IPS-NIHi7 (cell line): Measurements from ENCODE around the gene PPP1R37.

Experiments used
- DNase-seq: peaks from one replicate; pipeline ENCODE4 v3.0.0; 2012; ENCODE audit warnings: mixed read lengths; ENCODE audit errors: extremely low spot score

Gene PPP1R37

DNA sequence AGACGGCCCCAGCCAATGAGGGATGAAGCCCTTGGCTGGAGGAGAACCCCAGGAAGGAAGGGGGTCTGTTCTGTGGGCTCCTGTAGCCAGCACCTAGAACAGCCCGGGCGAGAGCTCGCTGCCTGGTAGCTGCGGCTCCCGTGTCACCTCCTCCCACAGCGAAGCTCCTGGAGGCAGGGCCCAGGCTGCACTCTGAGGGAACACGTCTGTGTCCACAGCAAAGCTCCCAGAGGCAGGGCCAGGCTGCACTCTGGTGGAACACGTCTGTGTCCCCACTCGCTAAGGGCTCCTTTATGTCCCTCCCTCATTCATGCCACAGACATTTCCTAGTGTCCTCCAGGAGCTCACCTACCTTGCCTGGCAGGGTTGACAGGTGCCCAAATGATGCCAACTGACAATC is 76.6 kb downstream of the PPP1R37 start:
- DNase-seq, result no peak

DNA sequence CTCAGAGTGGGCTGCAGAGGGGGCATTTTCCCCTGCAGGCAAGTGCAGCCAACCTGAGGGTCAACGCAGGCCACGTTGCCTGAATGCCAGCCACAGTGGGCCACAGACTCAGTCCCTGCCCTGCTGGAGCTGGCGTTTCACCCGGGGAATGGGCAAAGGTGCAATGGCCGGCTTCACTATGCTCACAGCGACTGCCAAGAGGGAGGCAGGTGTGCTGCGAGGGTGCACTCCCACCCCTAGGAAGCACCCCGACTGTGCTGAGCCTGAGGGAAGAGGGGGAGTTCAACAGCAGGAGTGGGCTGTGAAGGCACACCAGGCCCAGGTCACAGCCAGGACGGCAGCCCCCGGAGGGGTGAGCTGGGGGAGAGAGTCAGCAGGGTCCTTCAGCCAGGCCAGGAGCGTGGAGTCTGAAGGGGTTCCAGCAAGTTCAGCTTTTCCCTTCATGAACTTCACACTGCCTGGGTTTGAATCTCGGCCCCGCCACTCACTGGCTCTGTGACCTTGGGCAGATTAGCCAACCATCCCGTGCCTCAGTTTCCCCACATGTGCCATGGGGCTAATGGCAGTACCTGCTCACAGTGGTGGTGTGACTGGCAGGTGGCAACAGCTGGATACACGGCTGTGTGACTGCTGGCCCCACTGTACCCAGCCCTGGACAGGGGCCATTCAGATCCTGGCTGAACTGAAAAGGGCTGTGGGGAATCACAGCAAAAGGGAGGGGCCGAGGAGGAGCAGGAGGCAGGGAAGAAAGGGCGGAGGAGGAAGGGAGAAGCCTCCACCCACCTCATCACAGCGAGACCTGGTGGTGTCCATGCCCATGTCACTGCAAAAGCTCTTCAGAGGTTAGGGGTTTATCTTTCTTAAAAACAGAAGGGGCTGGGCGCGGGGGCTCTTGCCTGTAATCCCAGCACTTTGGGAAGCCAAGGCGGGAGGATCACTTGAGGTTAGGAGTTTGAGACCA is 77.4 kb downstream of the PPP1R37 start:
- no peak for DNase-seq

DNA sequence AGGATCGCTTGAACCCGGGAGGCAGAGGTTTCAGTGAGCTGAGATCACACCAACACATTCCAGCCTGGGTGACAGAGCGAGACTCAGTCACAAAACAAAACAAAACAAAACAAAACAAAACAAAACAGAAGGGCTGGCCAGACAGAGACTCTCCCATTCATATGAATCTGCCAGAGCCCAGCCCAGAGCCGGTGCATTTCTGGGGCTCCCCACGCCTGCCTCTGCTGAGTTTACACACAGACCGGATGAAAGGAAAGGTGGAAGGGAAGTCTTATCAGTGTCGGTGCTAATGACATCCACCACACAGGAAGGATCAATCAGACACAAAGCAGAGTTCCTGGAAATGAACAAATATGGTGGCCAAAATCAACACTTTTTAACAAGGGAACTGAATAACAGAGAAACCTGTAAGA is 78.2 kb downstream of the PPP1R37 start:
- DNase-seq, result no peak

DNA sequence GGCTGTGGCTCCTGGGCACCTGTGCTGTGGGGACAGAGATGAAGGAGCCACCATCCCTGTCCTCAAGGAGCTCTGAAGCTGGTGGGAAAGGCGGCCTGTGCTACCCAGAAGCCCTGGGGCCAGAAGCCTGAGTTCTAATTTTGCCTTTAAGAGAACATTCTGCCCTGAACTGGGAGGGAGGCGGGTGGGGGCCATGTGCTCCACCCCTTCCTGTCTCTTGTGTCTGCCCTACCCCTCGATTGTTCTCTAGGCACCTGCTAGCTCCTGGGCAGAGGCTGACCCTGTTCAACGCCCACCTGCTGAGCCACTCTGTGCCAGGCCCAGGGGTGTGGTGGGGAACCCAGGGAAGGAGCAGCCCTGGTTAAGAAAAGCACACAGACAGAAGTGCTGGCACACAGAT is 79.2 kb downstream of the PPP1R37 start:
- DNase-seq, result no peak

DNA sequence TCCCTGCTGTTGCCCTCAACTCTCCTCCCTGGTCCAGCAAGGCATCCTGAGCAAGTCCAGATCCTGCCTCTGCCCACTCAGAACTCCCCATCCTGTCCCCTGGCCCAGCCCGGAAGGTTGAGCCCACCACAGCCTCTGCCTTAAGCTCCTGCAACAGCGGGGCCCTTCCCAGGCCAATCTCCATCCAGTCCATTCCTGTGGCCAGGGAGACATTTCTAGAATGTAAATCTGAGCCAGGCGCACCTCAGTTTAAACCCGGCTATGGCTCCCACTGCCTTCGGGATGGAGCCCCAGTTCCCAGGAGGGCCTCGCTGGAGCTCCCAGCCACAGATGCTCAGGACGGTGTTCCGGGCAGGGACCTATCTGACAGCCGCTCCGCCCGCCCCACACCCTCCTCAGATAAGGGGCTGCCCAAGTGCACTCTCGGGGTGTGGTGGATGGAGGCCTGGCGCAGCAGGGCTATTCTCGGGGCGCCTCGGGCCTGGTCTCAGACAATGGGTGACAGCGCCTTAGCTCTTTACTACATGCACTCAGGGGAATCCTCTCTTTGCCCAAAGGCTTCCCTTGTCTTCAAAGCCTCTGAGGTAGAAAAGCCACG is 79.7 kb downstream of the PPP1R37 start:
- DNase-seq, result no peak

DNA sequence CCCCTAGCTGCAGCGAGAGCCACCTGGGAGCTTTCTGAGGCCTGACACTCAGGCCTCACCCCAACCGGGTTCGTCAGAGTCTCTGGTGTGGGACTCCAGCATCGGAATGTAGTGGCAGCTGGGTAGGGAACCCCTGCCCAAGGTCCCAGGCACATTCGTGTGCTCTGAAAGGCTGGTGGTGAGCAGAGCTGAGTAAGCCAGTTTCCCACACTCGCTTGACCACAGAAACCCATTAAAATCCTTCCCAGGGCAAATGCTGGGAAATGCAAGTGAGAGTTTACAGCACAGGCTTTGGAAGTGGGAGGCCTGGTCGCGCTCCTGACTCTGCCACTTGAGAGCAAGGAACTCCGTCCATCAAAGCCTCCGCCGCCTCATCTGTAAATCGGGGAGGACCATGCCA is 80.8 kb downstream of the PPP1R37 start:
- no peak for DNase-seq

DNA sequence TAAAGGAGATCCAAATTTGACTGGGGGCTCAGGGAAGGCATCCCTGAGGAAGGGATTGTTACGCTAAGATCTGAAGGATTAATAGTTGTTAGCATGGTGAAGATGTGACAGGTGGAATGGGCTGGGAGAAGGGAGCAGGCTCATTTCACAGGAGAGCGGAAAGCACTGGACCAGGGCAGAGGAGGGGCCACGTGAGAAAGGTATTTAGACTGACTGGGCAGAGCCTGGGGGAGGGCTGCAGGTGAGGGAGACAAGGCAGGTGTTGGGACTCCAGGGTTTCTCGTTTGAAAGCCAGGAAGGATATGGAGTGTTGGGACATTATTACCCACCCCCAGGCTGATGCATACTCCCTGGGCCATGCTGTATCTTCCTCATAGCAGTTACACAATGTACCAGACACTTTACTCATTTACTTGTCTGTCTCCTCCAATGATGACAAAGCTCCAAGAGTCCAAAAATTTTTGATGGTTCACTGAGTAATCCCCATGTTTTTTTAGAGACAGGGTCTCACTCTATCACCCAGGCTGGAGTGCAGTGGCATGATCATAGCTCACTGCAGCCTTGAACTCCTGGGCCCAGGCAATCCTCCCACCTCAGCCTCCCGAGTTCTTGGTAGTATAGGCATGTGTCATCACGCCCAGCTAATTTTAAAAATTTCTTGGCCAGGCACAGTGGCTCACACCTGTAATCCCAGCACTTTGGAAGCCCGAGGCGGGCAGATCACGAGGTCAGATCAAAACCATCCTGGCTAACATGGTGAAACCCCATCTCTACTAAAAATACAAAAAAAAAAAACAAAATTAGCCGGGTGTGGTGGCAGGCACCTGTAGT is 82.8 kb downstream of the PPP1R37 start:
- DNase-seq, result no peak

DNA sequence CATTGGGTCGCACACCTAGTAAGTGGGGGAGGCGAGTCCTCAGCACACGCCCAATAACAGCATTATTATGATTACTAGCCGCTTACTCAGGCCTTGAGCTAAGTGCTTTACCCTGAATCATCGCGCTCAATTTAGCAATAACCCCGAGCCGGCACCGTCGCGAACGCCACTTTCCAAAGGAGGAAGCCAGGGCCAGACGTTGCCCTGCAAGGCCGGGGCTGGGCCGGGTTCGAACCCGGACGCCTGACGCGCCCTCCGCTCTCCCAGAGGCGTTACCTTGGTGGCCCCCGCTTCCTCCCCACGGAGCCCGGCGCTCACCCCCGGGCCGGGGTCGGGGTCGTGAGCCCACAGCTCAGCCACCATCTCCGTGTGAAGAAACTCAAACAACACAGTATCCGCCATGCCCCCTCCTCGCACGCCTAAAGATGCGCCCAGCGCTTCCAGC is 84.9 kb downstream of the PPP1R37 start, which contains the start of gene TRAPPC6A:
Gene TRAPPC6A (minus strand): TSS at position 421 of the 445 bp plus-strand sequence. CDS start 19 bp downstream, at position 402.
- no peak for DNase-seq

DNA sequence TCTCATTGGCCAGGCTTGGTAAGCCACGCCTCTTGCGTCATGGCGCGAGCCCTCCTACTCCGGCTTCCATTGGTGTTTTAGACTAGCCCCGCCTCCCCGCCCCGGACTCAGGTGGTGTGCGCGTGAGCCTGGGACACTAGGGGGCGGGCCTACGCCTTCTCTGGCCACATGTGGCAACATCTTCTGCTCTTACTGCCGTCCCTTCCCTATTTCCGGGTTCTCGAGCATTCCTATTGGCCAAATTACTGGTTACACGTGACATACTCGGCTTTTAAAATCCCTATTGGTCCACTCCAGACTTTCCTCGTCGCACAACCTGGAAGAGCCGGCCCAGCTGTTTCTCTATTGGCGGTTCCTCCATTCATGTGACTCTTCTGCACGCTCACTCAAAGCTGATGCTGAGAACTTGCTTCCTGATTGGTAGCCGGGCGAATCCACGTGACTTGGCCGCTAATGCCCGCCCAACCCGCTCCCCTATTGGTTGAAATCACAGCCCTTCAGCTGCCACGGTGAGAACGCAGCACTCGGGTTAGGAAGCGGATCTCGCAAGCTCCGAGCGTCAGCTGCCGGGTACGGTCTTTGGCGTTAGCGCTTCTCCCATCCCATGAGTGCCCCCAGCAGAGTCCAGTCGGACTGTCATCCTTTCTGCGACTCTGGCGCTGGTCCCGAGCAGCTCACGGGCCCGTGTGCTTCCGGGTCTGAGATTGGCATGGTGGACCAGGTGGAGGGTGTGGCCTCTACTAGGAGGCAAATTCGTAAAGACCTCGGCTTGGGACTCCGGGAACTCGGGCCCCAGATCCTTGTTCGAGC is 85.5 kb downstream of the PPP1R37 start, which contains the start of gene BLOC1S3:
Gene BLOC1S3 (plus strand): TSS at position 523 of the 810 bp plus-strand sequence. CDS start 513 bp downstream, outside the sequence.
- DNase-seq, result peak; percentile 97

DNA sequence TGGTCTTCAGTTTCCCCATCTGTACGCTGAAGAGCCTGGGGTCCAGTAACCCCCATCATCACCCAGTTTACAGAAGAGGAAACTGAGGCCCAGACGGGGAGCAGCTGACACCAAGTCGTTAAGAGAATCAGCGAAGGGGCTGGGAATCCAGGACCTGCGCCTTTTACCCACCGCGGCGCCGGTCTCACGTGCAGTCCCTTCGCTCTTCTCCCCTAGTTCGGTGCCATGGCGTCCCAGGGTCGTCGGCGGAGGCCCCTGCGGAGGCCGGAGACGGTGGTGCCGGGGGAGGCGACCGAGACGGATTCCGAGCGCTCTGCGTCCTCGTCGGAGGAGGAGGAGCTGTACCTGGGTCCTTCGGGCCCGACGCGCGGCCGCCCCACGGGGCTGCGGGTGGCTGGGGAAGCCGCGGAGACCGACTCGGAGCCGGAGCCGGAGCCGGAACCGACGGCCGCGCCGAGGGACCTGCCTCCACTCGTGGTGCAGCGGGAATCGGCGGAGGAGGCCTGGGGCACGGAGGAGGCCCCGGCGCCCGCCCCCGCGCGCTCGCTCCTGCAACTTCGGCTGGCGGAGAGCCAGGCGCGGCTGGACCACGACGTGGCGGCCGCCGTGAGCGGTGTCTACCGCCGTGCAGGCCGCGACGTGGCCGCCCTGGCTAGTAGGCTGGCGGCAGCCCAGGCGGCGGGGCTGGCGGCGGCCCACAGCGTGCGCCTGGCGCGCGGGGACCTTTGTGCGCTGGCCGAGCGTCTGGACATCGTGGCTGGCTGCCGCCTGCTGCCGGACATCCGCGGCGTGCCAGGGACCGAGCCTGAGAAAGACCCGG is 86.3 kb downstream of the PPP1R37 start:
- no peak for DNase-seq

DNA sequence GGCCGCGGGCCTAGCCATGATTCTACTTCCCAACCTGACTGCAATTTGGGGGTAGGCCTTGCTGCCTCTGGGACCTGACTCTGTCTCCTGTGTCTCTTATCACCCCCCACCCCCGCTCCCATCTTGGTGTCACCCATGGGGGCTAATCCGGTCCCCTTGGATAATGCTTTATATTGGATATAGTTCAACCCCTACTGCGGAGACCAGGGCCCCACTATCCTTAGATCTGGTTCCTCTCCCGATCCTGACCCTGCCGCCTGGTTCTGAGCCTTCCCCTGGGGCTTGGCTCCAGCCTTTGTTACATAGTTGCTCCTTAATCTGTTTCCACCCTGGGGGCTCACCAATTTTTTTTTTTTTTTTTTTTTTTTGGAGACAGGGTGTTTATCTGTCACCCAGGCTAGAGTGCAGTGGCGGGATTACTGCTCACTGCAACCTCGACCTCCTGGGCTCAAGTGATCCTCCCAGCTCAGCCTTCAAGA is 87.0 kb downstream of the PPP1R37 start:
- no peak for DNase-seq

DNA sequence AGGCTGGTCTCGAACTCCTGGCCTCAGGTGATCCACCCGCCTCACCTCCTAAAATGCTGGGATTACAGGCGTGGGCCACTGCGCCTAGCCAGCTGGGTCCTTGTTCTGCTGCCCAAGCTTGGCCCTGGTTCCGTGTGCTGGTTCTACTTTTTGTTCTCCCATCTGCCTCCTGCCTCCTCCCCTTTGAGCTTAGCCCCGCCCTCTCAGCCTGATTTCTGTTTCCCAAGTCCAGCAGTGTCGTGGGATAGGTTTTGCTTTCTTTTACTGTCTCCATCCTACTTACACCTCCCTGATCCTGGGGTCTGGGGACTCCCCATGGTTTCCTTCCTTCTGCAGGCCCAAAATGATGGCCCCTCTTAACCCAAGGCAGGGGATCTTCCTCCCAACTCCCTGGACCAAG is 88.0 kb downstream of the PPP1R37 start:
- DNase-seq, result no peak

DNA sequence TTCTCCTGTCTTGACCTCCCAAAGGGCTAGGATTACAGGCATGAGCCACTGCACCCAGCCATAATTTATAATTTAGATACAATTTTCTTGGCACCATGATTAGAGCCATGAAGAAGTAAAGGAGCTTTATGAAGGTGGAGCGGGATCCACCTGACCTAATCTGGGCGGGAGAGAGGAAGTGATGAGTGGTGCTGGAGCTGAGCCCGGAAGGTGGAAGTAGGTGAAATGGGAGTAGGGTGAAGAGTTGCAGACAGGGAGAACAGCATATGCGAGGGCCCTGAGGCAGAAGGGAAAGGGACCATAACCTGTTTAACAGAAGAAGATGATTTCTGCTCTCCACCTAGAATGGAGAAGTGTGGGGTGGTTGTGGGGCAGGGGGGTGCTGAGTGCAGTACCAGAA is 89.8 kb downstream of the PPP1R37 start:
- DNase-seq, result no peak

DNA sequence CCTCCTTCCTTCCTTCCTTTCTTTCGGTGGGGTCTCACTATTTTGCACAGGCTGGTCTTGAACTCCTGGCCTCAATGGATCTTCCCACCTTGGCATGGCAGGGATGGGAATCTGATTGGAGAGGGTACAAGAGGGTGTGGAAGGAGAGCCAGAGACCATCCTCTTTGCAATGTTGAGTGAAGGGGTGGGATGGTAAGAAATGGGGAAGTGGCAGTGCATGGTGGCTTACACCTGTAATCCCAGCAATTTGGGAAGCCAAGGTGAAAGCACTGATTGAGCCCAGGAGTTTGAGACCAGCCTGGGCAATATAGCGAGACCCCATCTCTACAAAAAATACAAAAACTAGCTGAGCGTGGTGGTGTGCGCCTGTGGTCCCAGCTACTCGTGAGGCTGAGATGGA is 91.1 kb downstream of the PPP1R37 start:
- no peak for DNase-seq

DNA sequence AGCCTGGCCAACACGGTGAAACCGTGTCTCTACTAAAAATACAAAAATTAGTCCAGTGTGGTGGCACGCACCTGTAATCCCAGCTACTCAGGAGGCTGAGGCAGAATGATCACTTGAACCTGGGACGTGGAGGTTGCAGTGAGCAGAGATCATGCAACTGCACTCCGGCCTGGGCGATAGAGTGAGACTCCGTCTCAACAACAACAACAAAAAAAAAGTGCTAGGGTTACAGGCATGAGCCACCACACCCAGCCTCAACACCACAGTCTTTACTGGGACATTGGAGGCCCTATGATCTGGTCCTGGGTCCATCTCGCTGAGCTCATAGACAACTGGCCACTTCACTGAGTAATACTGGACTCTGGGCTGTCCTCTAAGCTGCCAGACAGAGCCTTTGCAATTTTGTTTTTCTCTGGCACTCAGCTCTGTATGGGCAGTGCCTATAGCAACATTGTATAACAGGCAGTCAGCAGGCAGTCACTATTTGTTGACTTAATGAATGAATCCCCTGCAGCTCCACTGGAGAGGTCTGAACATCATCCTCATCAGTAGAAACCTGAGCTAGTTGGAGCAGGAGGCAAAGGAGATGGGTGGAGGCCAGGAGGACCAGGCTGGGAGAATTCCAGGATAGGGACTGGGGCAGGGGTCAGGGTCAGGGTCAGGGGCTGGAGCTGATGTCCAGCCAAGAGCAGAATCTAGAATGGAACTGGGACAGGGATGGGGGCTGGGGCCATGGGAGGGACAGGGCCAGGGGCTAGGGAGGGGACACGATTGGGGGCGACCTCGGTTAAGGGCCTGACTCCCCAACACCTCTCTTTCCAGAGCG is 93.7 kb downstream of the PPP1R37 start:
- no peak for DNase-seq

DNA sequence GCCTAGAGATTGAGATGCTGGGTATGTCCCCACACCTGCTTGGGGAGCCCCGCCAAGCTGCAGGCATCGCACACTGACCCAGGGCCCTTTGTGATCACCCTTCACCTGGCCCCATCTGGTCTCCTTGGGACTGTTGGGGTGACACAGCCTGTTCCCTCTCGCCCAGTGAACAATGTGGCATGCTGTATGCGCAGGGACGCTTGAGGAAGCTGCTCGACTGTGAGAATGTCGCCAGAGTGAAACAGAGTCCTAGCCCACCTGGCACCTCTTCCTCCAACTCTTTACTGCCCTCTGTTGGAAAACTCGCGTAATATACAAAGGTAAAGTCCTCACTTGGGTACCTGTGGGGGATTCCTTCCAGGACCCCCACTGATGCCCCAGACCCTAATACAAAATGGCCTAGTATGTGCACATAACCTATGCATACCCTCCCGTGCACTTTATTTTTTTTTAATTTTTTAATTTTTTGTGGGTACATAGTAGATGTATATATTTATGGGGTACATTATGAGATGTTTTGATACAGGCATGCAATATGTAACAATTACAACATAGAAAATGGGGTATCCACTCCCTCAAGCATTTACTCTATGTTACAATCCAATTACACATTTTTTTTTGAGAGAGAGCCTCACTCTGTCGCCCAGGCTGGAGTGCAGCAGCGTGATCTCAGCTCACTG is 94.6 kb downstream of the PPP1R37 start:
- peak; percentile 81 for DNase-seq

DNA sequence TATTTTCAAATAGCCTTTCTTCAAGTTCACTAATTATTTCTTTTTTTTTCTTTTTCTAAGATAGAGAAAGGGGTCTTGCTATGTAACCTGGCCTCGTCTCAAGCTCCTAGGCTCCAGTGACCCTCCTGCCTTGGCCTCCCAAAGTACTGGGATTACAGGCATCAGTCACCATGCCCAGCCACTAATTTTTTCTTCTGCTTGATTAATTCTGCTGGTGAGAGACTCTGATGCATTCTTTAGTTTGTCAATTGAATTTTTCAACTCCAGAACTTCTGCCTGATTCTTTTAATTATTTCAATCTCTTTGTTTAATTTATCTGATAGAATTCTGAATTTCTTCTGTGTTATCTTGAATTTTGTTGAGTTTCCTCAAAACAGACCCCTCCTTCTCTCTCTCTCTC is 97.0 kb downstream of the PPP1R37 start:
- DNase-seq, result no peak

DNA sequence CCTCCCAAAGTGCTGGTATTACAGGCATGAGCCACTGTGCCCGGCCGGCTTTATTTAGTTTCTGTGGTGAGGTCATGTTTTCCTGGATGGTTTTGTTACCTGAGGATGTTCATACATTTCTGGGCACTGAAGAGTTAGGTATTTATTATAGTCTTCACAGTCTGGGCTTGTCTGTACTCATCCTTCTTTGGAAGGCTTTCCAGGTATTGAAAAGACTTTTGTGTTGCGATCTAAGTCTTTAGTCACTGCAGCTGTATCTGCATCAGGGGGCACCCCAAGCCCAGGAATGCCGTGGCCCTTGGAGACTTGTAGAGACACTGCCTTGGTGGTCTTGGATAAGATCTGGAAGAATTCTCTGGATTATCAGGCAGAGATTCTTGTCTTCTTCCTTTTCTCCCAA is 98.4 kb downstream of the PPP1R37 start:
- no peak for DNase-seq

DNA sequence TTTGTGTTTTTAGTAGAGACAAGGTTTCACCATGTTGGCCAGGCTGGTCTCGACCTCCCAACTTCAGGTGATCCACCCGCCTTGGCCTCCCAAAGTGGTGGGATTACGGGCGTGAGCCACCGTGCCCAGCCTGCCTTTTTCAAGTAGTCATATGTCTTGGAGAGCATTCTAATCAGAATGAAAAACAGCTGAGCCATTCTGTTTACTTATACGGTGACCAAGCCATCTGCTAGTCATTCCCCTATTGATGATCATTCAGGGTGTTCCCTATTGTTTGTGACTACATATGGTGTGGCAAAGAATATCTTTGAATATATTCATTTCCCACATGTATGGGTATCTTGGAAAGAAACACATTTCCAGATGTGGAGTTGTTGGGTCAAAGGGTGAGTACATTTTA is 102.8 kb downstream of the PPP1R37 start:
- no peak for DNase-seq
